Heart left ventricle (tissue), 13 donors: Measurements from ENCODE around the gene AMBN.

Experiments
- POLR2A ChIP-seq, 2 donors: fragments of 450-650 bp; IDR thresholded peaks; one replicate each; pipeline ENCODE4 v1.6.1; 2017; ENCODE audit warnings: antibody characterized with exemption in 2 of 2, mild to moderate bottlenecking in 2 of 2, moderate library complexity in 2 of 2
- TF ChIP-seq, protein P1 (sequence below), 12 donors: fragments of 200-600 bp; sonication (generic) in 4 of 12; IDR thresholded peaks; one replicate each; pipeline versions ENCODE4 v1.5.0 to v1.8.0; 2018 to 2022; ENCODE audit warnings: antibody characterized with exemption in 12 of 12, mild to moderate bottlenecking in 5 of 12
- donor health status: ischemic (EF 13 %, LVEDD 7.1; RV severe dilation, severe dysfunction).
- donor health status: DM: no; HTN: yes; CAD: no.
- donor health status: DM: no; HTN: no; CAD: no.
- donor health status: ischemic (EF 25% LVEDD 6.9; RV normal size, moderate dysfunction).
- donor health status: ischemic (EF 25% LVEDD 5.7; RV mildly dilated, moderate dysfunction).
- donor health status: ischemic (EF 35%, LVEDD 5.7; RV mildly dilated, moderate dysfunction).
- donor health status: nonischemic (EF 11% LVEDD 7.7; RV severe dilation, severe dysfunction).
- donor health status: DM: yes; HTN: yes; CAD: no.
- donor health status: PGD.
- donor health status: ischemic (EF 29% LVEDD 5.4; RV normal size, mild dysfunction).
- donor health status: nonischemic (EF 23%, LVEDD 6.1; RV moderate dilation, normal function).

DNA sequence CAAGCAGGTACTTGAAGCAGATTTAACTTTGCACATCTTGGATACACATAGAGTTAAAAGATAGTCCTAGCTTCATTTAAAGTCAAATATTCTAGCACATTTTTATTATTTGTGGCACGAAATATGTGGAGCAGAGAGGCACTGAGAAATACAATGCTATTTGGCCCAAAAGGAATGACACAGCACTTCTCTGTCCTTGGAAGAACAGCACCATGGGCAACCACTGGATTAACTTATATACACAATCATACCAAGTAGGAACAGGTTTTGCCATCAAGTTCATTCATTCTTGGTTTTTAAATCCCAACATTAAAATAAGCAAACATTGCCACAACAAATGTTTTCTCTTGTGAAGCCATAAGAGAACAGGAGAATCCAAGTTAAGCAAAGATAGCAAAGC is 35.6 kb downstream of the AMBN start:
- TF ChIP-seq POLR2A (IDR thresholded peaks at IDR 0.05): no peak
- TF ChIP-seq, protein P1, sequence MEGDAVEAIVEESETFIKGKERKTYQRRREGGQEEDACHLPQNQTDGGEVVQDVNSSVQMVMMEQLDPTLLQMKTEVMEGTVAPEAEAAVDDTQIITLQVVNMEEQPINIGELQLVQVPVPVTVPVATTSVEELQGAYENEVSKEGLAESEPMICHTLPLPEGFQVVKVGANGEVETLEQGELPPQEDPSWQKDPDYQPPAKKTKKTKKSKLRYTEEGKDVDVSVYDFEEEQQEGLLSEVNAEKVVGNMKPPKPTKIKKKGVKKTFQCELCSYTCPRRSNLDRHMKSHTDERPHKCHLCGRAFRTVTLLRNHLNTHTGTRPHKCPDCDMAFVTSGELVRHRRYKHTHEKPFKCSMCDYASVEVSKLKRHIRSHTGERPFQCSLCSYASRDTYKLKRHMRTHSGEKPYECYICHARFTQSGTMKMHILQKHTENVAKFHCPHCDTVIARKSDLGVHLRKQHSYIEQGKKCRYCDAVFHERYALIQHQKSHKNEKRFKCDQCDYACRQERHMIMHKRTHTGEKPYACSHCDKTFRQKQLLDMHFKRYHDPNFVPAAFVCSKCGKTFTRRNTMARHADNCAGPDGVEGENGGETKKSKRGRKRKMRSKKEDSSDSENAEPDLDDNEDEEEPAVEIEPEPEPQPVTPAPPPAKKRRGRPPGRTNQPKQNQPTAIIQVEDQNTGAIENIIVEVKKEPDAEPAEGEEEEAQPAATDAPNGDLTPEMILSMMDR (IDR thresholded peaks at IDR 0.05): no peak
